ENCODE data around the gene TTLL7. TPM values are rescaled to one million over a fixed set of nuclear protein-coding genes. Genes with fewer than 3 reads are reported as not detected.

Gene TTLL7
- total RNA-seq, 2 donors from 2014 or later, result 3.4 to 3.7 TPM

DNA sequence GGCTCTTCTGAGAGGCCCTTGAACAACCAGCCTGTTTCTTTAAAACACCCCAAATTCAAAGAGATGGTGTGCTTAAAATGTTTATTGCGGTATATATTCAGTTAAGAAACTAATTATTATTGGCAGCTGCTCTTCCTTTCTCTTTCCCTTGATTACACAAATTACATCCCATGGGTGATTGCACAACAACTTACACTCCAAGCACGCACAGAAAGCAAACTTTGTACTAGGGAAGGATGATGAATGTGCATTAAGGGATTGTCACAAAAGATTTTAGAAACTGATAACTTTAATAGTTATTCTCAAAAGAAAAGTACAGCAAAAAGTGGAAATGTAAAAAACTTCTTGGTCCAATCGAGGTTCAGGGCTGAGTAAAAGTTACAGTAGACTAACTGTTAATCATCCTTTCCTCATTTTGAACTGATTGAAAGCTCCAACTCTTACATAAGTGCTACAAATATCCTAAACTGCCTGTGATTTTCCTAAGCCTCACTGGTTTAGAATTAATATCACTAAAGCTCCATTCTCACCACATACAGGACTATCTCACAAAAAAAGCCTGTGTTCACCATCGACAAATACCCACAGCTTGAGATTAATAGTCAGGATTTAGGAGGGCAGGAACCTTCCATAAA lies 153.4 kb downstream of the TTLL7 start:
- Histone ChIP-seq H3K9me3 (ENCODE audit: control insufficient read depth, low read length) (peaks cover 13% of the 10 kb centered on the region), H3K9ac (ENCODE audit: extremely low read depth, low read length, poor library complexity, severe bottlenecking) (no peak overlapping the region), H3K27me3 (ENCODE audit: control insufficient read depth, insufficient read depth, low read length, poor library complexity, severe bottlenecking) (peaks cover 98% of the 10 kb centered on the region), H3K4me1 (ENCODE audit: control insufficient read depth, insufficient read depth, low read length) (no peaks in the 10 kb centered on the region), H3K36me3 (ENCODE audit: control insufficient read depth, insufficient read depth, low read length) (no peaks in the 10 kb centered on the region), H3K4me3 (ENCODE audit: low read length) (no peak overlapping the region), H3K27ac (ENCODE audit: low read depth, low read length) (no peak overlapping the region)
- 88 to 100% methylated on average over 1 to 4 of the region's 4 CpGs for WGBS, 2 experiments (ENCODE audit: insufficient coverage in 1 of 2, insufficient read length in 1 of 2)
- Mint-ChIP-seq H3K36me3 (ENCODE audit: low read depth) (no peaks in the 10 kb centered on the region), H3K9me3 (no peaks in the 10 kb centered on the region), H3K27me3 (ENCODE audit: insufficient read depth) (peaks cover 84% of the 10 kb centered on the region), H3K27ac (no peak overlapping the region), H3K4me3 (no peak overlapping the region), H3K4me1 (peaks cover 3% of the 10 kb centered on the region)
- no peak for DNase-seq
- TF ChIP-seq, protein P1, sequence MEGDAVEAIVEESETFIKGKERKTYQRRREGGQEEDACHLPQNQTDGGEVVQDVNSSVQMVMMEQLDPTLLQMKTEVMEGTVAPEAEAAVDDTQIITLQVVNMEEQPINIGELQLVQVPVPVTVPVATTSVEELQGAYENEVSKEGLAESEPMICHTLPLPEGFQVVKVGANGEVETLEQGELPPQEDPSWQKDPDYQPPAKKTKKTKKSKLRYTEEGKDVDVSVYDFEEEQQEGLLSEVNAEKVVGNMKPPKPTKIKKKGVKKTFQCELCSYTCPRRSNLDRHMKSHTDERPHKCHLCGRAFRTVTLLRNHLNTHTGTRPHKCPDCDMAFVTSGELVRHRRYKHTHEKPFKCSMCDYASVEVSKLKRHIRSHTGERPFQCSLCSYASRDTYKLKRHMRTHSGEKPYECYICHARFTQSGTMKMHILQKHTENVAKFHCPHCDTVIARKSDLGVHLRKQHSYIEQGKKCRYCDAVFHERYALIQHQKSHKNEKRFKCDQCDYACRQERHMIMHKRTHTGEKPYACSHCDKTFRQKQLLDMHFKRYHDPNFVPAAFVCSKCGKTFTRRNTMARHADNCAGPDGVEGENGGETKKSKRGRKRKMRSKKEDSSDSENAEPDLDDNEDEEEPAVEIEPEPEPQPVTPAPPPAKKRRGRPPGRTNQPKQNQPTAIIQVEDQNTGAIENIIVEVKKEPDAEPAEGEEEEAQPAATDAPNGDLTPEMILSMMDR (conservative IDR thresholded peaks at IDR 0.05), result no peak

DNA sequence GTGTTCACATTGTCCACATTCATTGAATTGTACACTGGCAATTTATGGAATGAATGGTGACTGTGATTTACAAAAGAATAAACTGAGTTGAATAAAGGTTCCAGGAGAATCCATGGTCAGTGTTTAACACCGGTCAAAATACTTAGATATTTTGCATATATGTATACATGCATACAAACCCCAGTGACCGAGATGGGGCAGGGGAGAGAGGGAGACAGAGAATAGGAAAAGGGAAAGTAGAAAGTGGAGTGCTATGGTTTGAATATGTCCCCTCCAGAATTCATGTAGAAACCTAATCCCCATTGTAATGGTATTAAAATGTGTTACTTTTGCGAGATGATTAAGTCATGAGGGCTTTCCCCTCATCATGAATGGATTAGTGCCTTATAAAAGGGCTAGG lies 154.4 kb downstream of the TTLL7 start:
- H3K9me3 Mint-ChIP-seq, result no peaks in the 10 kb centered on the region
- H3K27me3 ChIP-seq (ENCODE audit: control insufficient read depth, insufficient read depth, low read length, poor library complexity, severe bottlenecking), result peaks cover 97% of the 10 kb centered on the region

DNA sequence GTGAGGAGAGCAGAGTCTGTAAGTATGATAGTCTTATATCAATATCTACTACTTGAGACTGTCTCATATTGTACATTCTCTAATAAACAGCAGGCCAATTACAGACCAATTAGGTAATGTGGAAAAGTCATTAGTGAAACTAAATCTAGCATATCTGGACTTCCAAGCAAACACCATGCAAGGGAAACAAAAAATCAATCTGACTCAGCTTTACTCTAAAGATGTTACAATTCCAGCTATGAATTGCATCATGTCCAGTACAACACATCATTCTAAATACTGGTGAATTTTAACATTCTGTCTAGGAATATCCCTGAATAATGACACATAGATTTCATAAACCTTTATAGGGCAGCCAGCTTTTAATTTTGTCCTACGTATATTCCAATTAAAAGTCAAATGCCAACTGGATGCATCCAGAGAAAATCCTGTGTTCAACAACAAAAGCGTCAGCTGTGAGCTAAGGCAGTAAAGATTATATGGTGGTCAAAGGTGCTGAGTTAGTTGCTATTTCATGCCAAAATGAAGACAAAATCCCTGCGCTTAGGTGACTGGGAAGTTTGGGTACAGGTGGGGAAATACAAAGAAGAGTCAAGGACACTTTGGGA lies 159.3 kb downstream of the TTLL7 start:
- Histone ChIP-seq H3K9me3 (ENCODE audit: control insufficient read depth, low read length) (peaks cover 13% of the 10 kb centered on the region), H3K27me3 (ENCODE audit: control insufficient read depth, insufficient read depth, low read length, poor library complexity, severe bottlenecking) (peaks cover 62% of the 10 kb centered on the region), H3K9ac (ENCODE audit: extremely low read depth, low read length, poor library complexity, severe bottlenecking) (no peak overlapping the region), H3K4me3 (ENCODE audit: low read length) (no peak overlapping the region), H3K36me3 (ENCODE audit: control insufficient read depth, insufficient read depth, low read length) (no peaks in the 10 kb centered on the region), H3K4me1 (ENCODE audit: control insufficient read depth, insufficient read depth, low read length) (peaks cover 8% of the 10 kb centered on the region), H3K27ac (ENCODE audit: low read depth, low read length) (no peak overlapping the region)
- 88 to 92% methylated on average over 2 to 3 of the region's 3 CpGs for WGBS, 2 experiments (ENCODE audit: insufficient coverage in 1 of 2, insufficient read length in 1 of 2)
- no peak overlapping the region for H3K27ac Mint-ChIP-seq
- TF ChIP-seq, protein P1 (conservative IDR thresholded peaks at IDR 0.05), result no peak
- peaks cover 44% of the 10 kb centered on the region for H3K27me3 Mint-ChIP-seq (ENCODE audit: insufficient read depth)
- H3K36me3 Mint-ChIP-seq (ENCODE audit: low read depth), result no peaks in the 10 kb centered on the region
- no peaks in the 10 kb centered on the region for H3K9me3 Mint-ChIP-seq
- H3K4me3 Mint-ChIP-seq, result no peak overlapping the region
- peaks cover 22% of the 10 kb centered on the region for H3K4me1 Mint-ChIP-seq
- no peak for DNase-seq

More for the DNA sequence above, 154.4 kb downstream of the TTLL7 start:
- Mint-ChIP-seq H3K4me1 (peaks cover 9% of the 10 kb centered on the region), H3K27me3 (ENCODE audit: insufficient read depth) (peaks cover 80% of the 10 kb centered on the region), H3K4me3 (no peak overlapping the region), H3K36me3 (ENCODE audit: low read depth) (no peaks in the 10 kb centered on the region), H3K27ac (no peak overlapping the region)
- H3K9ac ChIP-seq (ENCODE audit: extremely low read depth, low read length, poor library complexity, severe bottlenecking), result no peak overlapping the region
- TF ChIP-seq, protein P1 (conservative IDR thresholded peaks at IDR 0.05), result no peak
- peaks cover 13% of the 10 kb centered on the region for H3K9me3 ChIP-seq (ENCODE audit: control insufficient read depth, low read length)
- no peak for DNase-seq
- no peak overlapping the region for H3K4me3 ChIP-seq (ENCODE audit: low read length)
- 90% methylated on average over 2 of the region's 3 CpGs; no CpG with 5 or more reads in 1 of the 2 experiments for WGBS, 2 experiments (ENCODE audit: insufficient coverage in 1 of 2, insufficient read length in 1 of 2)
- H3K4me1 ChIP-seq (ENCODE audit: control insufficient read depth, insufficient read depth, low read length), result no peaks in the 10 kb centered on the region
- no peak overlapping the region for H3K27ac ChIP-seq (ENCODE audit: low read depth, low read length)
- H3K36me3 ChIP-seq (ENCODE audit: control insufficient read depth, insufficient read depth, low read length), result no peaks in the 10 kb centered on the region

Measured in endodermal cell (in vitro differentiated cells).